ENCODE results near the gene MAP3K6.
A peak's percentile ranks its signal among the peaks of the same experiment; 100 is the strongest.

The MAP3K6 gene

DNA sequence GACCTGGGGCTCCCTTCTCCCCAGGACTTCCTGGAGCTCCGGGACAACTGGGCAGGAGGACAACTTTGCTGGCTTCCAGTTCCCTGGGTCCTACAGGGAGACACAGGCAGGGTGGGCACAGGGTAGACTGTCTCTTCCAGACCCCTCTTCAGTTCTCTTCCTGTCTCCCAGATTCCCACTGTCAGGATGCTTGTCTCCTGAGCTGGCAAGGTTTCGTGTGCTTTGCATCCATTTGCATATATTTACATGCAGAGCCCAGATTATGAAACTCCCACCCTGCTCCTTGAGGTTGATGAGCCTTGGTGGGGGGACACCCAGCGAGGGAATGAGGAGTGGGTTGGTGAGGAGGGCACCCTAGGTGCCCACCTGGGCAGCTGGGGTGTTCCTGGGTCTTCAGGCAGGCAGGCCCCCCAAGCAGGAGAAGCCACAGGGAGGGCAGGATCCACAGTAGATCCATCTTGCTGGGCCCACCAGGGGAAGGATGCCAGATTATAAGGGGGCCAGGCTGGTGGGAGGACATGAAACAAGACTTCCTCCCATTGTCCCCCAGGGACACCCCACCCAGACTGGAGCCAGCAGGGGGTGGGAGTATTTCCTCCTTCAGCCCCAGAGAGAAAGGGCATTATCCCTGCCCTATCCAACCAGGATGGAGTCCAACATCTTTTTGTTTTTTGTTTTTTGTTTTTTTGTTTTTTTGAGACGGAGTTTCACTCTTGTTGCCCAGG, 7.8 kb upstream of the MAP3K6 start, which contains the start of gene FCN3:
FCN3 (minus strand) TSS at position 463 of the 725 bp plus-strand sequence; CDS start at position 457, 6 bp downstream.
- DNase-seq: no peak

DNA sequence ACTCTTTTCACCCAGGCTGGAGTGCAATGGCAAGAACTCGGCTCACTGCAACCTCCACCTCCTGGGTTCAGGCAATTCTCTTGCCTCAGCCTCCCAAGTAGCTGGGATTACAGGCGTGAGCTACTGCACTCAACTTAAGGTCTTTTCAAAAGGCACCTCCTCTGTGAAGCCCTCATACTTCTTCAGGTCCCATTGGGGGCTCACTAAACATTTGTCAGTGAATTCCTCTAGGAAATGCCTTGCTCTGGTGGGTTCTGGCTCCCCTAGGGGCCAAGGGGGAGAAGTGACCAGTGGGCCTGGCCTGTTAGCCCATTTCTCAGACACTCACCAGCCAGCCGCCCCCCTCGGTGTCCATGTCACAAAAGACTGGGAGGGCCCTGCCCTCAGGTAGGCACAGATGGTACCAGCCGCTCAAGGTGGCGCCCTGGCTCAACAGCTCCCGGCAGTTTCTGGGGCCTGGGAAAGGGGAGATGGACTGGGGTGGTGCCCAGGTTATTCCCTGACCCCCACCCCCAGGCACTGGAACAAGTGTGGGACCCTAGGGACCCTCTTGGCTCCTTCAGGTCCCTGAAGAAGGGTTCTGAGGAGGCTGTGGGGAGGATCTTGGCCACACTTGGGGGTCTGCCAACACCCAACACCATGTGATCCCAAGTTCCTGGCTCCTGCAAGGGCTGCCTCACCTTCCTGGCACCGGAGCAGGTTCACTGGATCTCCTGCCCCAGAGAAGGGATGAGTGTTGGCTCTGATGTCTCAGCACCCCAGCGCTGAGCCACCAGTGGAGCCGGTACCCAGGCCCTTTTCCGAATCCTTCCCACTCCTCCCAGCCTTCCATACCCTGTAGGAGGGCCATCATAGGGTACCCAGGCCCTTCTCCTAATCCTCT, 6.3 kb upstream of the MAP3K6 start:
- DNase-seq: no peak

DNA sequence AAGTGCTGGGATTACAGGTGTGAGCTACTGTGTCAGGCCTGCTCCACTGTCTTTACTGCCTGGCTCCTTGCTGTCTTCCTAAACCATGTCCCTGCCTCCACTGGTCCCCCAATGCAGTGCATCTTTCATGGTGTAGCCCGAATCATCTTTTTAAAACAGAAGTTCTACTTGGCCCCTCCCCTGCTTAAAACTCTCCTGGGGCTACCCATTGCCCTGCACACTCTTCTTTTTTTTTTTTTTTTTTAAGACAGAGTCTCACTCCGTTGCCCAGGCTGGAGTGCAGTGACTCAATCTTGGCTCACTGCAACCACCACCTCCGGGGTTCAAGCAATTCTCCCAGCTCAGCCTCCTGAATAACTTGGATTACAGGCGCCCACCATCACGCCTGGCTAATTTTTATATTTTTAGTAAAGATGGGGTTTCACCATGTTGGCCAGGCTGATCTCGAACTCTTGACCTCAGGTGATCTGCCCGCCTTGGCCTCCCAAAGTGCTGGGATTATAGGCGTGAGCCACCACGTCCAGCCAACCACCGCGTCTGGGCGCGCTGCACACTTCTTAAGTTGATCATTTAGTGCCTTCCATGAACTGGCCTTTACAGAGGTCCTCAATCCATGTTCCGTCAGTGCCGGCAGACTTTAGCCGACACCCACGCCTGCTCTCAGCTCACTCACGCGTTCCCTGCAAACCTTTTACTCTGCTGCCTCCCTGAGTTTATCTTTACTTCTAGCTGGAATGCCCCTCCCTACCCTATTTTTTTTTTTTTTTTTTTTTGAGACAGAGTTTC, 5.5 kb upstream of the MAP3K6 start:
- no peak for DNase-seq

DNA sequence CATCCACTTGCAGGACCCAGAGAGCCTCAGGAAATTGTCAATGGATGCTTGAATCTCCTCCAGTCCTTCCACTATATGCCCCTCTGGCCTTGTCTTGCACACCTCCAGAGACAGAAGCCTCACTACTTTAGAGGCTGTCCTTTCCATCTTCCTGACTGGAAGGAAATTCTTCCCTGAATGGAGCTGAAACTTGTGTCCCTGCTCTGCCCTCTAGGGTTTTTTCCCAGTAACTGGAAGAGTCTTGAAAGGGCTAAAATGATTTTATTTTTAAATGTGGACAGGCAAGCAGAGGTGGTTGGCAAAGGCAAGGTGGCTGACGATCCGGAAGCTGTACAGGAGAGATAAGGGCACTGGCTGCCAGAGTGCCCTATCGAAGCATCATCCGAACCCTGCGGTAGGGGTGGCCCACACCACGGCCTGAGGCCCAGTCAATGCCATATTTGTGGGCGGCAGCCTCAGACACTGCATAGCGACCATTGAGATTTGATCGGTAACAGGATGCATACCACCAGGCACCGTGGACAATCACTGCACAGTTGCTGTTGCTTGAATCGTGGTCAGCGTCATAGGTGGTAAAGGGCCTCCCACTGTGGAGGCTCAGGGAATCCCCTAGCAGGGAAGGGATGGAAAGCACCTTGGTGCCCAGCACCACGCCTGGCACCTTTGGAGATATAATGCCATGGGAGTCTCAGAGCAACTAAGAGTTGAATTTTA, 2.3 kb upstream of the MAP3K6 start:
- DNase-seq: no peak

DNA sequence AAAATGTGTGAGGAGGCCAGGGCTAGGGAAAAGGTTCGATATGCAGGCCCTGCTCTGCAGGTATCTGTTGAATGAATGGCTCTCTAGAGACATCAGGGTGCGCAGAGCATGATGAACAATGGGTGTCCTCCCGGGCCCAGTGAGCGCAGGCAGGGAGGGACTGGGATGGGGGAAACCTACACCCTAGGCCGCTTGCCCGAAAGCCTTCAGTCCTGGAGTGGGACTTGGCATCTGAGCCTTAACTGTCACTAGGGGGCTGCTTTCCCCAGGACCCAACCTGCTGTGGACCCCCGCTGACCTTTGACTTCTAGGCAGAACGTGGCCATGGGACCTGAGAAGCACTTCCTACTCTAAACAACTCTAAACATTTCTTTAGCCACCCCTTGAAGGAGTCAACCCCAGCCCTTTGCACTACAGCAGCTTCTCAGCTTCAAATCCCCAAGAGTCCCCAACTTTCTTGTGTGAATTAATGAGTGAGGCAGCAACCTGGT, 444 bp upstream of the MAP3K6 start:
- no peak for DNase-seq

DNA sequence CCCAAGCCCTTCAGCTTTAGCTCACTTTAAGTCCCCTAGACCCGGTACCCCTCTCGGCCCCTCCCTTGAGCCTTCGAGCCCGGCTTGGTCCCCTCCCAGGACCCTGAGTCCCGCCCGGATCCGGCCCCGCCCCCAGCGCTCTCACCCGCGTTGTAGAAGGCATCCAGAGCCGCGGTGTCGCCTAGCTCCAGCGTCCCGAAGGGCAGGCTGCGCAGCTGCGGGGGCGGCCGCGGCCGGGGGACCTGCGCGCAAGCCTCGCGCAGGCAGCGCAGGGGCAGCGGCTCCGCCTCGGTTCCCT, 699 bp downstream of the MAP3K6 start:
- DNase-seq: peak; percentile 75

DNA sequence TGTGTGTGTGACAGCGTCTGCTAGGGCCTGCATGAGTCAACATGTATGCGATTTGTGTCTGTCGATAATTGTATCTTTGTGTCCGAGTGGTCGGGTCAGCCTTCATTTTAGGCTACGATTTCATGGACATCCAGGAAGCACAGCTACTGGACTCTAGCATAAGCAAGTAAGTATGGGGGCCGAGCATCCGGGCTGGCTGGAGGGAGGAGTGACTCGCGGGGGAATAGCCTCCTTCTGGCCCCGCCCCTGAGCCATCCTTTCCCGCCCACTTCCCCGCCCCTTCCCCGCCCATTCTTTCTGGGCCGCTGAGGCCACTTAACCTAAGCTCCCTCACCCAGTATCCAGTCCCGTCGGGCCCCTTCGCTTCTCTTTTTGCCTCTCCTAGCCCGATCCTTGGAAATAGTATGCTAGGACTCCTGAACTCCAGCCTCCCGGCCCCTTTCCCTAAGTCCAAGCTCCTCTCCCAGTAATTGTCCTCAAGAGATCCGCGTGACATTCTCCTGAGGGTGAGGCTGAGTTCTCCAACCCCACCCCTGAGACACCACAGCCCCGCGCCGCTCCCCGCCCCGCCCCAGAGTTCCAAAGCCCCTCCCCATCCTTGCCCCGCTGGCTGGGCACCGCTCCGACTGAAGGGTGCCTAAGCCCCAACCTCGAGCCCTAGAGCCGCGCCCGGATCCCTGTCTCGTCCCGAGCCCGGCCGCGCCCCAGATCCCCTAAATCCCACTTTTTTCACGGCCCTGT, 1.2 kb downstream of the MAP3K6 start:
- DNase-seq: peak; percentile 87

DNA sequence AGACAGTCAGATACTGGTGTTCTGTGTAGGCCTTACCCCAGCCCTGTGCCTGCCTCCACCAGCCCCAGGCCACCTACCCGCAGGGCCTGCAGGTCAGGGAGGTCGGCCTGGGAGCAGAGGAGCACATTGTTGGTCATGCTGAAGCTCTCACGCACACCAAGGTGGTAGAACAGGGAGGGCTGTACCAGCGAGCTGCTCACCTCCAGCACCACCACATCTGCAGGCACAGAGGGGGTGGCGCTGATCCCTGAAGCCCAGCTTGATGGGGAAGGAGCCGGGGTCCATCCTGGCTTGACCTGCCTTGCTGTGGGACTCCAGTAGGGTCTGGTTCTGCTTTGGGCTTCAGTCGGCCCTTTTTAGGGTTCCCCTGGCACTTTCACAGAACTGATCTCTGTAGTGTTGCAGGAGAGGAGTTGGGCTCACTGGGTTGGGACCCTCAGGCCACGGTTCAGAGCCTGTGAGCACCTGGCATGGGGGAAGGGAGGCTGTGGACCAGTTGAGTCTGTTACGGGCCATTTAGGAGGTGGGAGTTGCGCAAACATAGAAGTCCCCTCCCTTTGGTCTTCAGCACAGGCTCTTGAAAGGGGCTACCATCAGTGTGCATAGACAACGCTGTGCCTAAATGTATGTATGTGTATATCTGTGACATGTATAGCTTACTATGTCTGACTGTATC, 1.9 kb downstream of the MAP3K6 start:
- DNase-seq: no peak

DNA sequence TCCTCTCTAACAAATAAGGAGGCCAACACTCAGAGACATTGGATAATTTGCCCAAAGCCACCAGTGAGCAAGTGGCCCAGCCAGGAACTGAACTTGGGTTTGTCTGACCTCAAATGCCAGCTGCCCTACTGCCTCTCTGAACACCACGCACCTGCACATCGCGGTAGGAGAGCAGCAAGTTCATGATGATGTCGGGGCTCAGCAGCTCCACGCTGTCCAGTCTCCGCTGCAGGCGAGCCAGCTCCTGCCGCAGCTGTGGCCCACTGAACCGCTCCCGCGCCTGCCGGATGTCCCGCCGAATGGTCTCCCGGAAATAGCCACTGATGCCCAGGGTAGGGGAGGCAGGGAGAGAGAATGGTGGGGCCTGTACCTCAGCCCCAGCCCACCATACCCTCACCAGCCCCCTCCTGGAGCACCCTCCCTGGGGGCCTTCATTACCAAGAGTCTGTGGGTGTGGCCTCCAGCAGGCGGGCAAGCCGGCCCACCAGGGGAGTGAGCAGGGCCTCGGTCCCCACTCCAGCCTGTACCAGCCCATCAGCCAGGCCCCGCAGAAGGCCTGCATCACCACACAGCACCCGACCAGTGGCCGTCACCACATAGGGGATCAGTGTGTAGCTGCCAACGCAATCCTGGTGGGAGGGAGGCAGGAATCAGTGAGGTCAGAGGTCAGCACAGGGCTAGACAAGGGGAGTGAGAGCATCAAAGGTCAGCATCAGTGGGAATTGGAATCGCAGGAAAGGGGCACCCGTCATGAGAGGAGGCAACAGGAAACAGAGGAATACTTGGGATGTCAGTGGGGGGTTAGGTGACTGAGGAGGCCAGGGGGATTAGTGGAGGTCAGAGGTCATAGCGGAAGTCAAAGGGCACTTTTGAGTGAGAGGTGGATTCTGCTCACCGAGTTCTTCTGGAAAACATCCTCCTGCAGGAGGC, 2.7 kb downstream of the MAP3K6 start:
- no peak for DNase-seq

DNA sequence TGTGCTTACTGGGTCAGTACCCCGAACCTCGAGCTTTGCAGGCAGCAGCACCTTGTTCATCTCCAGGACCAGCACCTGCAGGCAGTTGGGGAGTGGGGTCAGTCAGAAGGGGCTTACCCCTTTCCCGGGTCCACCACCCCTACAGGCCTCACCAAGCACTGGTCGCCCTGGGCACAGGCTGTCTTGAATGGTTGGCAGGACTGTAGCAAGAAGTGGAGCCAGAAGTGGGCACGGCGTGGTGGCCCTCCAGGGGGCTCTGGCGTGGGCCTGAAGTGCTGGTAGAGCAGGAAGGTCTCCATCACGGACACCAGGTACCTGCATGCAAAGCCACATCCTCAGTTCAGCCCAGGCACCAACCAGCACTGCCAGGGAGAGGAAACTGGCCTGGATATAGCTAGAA, 5.2 kb downstream of the MAP3K6 start:
- DNase-seq: no peak

DNA sequence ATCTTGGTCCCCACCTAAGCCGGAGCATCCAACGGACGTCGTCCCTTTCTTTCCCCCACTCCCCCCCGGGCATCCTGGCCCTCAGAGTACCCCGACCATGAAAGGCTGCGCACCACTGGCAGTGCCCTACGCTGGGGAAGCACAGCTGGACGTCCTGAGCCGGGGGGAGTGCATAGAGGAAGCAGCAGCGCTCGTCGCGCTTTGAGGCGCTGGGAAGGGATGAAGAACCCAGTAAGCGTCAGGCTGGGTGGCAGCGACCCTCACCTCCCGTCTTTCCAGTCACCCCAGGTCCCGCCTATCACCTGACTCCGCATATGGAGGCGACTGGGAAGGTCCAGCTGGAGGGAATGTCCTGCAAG, 5.7 kb downstream of the MAP3K6 start:
- DNase-seq: no peak

DNA sequence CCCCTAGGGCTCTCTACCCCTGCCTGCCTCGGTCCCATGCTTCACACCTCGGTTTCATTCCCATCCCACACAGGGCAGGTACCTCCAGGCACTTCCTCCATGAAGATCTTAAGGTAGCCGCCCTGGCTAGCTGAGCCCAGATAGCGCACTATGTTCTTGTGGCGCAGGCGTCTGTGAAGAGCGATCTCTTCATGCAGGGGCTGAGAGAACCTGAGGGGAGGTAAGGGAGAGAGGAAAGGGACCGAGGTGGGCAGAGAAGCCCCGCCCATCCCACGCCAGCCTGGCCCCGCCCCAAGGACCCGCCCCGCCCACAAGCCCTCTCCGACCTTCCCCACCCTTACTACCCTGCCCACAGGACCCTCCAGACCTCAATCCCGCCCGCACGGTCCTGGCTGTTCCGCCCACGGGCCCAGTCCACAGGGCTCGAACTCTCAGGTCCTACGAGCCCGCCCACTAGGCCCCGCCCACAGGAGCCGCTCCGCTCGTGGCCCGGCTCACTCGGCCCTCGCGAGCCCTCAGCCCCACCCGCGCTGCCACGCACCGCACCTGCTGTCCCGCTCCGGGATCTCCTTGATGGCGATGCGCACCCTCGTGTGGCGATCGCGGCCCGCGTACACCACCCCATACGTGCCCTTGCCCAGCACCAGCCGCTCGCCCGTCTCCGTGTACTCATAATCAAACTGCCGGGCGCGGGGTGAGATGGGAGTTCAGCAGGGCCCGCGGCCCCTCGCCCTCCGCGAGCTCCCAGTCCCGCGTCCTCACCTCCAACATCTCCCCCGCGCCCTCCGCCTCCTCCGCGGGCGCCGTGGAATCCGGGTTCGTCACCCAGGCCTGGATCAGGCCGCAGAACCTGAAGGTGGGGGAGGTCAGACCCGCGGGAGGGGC, 6.4 kb downstream of the MAP3K6 start:
- DNase-seq: no peak

DNA sequence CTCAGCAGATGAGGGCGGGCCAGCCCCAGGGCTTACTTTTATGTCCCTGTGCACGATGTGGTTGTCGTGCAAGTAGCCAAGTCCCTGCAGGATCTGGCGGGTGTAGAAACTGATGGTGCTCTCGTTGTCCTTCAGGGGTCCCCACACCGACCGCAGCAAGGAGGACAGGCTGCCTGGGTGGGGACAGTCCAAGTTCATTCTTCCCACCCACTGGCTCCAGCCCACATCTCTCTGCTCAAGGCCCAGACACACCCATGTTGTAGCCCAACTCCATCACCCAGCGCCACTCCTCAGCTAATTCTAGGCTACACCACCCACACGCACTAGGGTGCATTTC, 7.0 kb downstream of the MAP3K6 start:
- no peak for DNase-seq

DNA sequence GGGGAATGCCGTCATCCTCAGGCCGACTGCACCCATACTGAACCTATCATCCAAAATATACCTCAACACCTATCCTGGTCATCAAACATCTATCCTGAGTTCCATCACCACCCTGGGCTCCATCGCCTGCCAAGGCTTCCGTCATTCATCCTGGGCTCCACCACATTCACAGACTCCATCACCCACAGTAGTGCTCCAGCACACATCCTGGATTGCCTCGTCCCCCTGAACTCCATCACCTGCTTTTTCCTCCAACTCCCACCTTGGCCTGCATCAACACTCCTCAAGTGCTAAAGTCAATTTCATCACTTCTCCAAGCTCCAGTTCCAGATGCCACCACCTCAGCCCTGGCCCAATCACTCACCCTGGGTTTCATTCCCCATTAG, 7.8 kb downstream of the MAP3K6 start:
- no peak for DNase-seq

DNA sequence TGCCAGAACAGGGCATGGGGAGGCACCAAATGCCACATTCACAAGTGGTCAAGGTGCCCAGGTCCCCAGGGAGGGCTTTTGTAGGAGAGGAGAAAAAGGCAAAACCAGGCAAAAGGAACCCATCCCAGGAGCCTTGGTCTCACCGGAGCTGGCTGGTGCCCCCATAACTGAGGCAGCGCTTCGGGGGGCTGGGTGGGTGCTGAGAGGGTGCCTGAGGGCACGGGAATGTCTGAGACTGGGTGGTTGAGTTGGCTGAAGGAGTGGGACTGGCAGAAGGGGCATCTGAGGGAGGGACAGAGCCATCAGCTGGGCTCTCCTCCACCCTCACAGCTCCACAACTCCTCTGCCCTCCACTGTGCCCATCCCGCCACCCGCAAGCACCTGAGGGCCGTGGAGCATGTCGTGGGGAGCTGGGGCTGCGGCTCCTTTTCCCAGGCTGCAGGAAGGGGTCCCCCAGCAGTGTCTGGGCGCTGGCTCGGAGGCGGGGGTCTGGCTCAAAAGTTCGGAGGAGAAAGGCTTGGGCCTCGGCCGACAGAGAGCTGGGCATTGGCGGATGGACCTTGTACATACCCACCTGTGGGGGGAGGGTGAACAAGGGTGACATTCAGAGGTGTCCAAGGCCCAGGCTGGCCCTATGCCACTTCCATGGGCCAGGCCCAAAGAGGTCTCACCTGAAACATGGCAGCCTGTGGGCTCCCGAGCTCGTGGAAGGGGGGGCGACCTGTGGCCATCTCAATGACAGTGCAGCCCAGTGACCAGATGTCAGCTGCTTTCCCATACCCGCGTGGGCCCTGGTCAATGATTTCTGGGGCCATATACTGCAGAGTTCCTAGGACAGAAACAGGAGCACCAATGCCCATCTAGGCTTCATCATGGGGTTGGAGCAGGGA, 8.5 kb downstream of the MAP3K6 start:
- no peak for DNase-seq

DNA sequence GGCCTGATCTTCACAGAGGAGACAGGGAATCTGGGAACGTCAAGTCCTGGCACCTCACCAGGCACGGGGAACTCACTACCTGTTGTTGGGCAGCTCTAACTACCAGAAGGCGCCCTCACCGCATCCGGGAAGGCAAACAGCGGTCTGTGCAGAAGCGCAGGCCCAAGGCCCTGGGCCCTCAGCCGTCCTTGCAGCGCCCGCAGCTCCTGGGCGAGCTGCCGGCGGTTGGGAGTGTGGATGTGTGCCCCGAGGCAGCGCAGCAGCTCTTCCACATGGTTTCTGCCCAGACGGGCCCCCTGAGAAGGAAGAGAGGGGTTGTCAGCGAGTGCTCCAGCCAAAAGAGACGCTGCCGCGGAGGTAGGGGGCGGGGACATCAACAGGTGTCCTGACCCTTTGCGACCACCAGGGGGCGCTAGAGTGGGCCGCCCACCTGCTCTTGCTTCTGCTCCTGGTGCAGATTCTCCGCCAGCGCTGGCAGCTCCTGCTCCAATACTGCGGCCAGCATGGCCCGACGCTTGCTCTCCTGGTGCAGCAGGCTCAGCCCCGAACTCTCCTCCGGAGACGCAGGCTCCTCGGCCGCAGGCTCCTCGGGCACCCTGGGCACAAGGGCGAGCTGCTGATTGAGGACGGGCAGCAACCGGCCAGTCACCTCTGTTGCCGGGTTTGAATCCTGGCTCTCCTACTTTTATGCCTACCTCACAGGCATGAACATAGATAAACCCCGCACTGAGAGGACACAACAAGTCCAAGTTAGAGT, 9.3 kb downstream of the MAP3K6 start:
- peak; percentile 58 for DNase-seq

DNA sequence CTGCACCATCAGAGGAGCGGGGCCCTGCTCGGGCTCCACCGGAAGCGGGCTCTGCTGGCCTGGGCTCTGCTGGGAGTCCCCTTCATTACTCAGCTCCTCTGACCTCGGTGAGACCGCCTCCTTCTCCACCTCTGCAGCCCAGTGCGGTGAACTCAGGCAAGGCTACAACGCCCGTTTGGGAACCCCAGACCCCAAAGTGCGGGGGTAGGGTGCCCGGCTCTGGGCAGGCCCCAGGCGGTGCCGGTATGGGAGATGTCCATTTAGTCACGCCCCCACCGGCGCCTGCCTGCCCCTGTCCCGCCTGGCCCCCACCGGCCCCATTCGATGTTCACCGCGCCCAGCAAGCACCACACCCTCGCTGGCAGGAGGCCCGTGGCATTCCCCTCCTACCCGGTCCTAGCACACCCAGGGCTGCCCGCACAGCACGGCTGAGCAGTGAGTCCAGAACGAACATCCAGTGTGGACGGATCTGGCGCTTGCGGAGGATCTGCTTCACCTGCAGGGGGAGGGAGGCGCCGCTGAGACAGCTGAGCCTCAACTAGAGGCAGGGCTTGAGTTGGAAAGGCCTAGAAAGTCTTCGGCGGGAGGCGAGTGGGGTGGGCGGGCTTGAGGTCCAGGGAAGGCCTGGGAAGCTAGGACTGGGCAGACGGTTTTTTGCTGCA, 10.0 kb downstream of the MAP3K6 start:
- DNase-seq: no peak
